GM19023 (cell line): ENCODE data around the gene THBS1.

Source experiments
- ATAC-seq: cut with Tn5 transposase; IDR thresholded peaks from one replicate; pipeline ENCODE4 v1.9.1; 2021; ENCODE audit warnings: mild to moderate bottlenecking, moderate library complexity; ENCODE audit not compliant: unreplicated experiment

Gene THBS1

GRCh38 chr15:39602143-39602542, 21.3 kb downstream of the THBS1 start:
- no peak for ATAC-seq

GRCh38 chr15:39605146-39605545, 24.3 kb downstream of the THBS1 start:
- ATAC-seq: no peak

DNA sequence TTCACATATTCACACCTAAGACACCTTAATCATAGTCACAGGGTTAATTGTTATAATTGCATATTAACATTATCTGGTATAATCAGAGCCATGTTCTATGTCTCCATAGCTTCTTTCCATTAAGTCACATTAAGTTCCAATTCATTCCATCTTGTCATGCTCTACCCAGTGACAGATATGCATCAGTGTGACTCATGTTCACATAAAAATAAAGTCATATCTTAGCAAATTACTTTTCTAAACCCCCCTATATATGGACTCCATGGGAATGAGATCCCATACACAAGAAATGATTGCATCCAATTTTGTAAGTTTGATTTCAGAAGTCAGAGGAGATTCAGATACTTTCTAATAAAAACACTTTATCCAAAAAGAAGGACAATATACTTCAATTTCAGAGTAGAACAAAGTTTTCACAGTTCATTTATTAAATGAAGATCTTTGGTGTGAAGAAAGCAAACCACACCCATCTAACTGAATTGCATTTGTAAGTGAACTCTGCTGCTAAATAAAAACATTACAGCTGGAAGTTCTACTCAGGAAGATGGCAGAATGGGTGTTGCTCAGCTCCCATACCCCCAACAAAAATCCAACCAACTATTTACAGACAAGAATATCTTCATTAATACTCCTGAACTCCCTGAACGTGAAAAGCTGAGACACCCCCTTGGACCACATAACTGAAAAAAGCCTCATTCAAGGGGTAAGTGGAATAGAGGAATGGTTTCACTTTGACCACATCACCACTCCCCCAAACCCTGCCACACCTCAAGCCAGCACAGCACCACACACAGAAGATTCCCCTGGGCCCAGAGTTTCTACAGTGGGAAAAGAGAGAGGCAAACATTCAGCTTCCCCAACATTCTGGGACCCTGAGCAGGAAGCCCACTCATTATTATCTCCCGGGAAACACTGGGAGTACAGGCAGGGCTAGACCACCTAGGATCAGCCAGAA, 27.6 kb downstream of the THBS1 start:
- no peak for ATAC-seq

GRCh38 chr15:39609166-39609916, 28.5 kb downstream of the THBS1 start:
- ATAC-seq: no peak

DNA sequence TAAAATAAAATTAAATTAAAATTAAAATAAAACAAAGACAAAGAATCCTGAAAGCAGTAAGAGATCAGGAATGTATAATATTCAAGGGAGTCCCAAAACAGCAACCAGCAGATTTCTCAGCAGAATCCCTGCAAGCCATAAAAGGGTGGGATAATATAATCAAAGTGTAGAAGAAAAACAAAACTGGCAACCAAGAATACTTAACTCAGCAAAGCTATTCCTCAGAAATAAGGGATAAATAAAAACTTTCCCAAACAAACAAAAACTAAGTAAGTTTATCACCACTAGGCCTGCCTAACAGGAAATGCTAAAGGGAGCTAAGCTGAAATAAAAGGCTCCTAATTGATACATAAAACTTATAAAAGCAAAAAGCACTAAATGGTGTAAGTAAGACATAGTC, 29.8 kb downstream of the THBS1 start:
- ATAC-seq: no peak

DNA sequence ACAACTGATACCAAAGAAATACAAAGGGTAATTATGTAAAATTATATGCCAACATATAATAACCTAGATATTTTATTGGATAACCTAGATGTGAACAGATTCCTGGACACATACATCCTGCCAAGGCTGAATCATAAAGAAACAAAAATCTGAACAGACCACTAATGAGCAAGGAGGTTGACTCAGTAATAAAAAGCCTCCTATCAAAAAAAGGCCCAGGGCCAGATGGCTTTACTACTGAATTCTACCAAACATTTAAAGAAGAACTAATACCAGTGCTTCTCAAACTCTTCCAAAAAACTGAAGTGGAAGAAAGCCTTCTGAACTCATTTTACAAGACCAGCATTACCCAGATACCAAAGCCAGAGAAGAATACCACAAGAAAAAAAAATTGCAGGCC, 32.4 kb downstream of the THBS1 start:
- ATAC-seq: no peak

- ATAC-seq: no peak
These were observed 33.0 kb downstream of the THBS1 start for GRCh38 chr15:39613861-39614260.

GRCh38 chr15:39616731-39617455, 36.0 kb downstream of the THBS1 start:
- no peak for ATAC-seq

DNA sequence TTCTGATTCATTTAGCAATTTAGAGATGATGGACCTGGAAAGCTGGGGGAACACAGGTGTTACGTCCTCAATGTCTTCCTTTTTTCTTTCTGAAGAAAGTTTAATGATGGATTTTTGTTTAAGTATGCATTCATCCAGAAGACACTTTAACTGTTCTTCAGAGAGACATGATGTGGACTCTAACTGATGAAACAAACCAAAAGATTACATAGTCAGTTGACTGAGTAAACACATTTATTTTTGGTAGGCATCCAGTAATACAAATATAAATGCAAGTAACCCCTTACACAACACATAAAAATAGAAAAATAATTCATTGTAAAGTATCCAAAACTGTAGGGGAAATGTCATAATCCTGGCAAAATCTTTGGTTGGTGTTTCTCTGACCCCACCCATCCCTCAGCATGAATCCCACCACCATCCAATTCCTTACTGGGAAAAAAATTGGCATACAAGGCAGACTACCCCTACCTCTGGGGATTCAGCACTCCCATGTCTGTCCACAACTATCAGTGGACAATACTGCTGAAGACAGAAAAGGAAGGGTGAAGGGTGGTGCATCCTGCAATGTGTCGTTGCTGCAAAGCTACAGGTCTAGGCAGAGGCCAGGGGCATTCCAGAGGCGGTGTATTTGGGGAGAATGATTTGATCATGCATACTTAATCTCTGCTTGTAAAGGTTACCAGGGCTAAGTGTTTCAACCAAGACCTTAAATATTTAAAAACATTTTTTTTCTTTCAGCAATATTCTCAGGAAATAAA, 37.4 kb downstream of the THBS1 start:
- no peak for ATAC-seq

GRCh38 chr15:39621210-39621609, 40.3 kb downstream of the THBS1 start:
- no peak for ATAC-seq

DNA sequence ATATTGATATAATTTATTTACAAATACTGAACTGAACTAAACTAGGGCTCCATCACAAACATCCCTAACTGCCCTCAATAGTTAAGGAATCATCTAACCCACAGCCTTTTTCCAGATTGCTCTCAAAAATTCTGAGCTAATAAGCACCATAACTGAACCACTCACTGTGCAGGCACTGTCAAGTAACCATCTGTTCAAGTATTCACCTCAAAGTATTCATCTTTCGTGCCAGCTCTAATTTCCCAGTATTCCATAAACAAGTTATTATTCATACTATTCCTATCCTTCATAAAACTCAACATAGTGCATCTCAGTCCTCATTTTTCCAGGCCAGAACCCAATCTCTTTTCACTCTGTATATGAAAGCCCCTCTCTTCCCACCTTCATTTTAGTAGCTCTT, 41.1 kb downstream of the THBS1 start:
- no peak for ATAC-seq

- ATAC-seq: no peak
These were observed 42.0 kb downstream of the THBS1 start for GRCh38 chr15:39622660-39623516.

- ATAC-seq: peak; percentile 89
These were observed 42.7 kb downstream of the THBS1 start for GRCh38 chr15:39623529-39623931.

GRCh38 chr15:39624806-39625205, 43.9 kb downstream of the THBS1 start:
- no peak for ATAC-seq

DNA sequence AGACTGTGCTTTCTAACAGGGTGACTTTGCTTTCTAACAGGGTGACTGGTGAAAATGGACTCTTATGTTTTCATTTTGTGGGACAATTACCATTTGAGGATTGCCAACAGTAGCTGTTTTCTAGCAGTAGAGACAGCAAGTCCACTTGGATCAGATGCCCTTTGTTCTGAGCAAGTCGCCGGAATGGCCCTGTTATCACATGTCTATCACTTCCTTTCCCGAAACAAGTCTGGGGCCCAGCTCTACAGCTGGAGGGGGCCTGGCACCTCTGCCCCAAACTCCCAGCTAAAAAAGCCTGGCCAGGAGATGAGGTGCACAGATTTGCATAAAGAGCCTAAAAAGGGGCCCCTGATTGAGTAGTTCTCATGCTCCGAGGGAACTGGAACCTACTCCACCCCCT, 44.6 kb downstream of the THBS1 start:
- ATAC-seq: no peak

DNA sequence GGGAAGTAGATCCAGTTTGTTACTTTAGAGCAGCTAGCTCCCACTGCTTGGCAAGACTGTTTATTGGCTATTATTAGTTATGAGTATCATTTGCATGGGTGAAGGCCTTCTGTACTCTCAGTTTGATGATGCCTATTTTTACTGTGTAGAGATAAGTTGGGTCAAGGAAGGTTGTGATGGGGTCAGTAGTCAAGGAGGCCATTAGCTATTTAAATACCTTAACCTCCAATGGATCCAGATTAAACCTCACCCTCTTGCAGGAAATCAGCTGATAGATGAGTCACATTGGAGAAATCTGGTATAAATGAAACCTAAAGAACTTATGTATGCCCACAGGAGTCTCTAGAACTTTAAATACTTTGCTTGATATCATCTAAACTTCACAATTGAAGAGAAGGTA, 45.0 kb downstream of the THBS1 start:
- no peak for ATAC-seq

DNA sequence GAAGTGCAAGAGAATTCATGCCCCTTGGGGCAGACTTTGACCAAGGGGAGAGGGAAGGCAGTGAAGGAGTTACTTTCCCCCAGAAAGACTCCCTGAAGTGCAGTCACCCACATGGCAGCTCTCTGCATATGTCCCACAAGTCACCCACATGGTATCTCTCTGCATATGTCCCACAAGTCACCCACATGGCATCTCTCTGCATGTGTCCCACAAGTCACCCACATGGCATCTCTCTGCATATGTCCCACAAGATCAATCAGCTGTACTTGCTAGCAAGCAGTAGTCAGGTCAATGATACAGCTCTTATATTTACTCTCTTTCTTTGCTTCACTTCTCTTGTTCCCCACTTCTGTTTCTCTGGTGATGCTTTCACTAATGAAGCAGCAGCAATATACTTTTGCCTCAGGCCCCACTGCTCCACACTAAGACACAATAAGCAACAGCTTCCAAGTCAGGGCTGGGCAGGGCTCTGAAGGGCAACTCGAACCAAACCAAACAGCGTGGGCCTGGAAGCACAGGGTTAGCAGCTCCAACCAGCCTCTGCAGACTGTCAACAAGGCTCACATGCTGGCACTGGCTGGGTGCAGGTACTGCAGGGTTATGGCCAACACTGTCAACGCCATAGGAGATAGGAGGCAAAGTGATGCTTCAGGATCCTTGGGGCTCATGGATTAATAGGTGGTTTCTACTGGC, 46.7 kb downstream of the THBS1 start:
- ATAC-seq: no peak

DNA sequence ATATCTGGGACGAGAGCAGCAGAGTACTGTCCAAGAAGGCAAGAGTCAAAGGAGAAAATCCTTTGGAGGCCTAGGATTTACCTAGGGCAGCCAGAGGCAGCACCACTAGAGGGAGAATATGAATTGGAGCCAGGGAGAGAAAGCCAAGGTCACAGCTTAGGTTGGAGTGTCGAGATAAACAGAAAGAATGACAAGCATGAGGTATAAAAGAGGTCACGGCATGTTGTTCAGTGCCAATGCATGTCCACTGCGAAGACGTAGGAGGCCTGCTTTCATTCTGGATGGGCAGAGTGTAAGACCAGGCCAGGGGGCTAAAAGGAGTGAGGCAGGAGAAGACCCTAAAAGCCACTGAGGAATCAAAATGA, 47.2 kb downstream of the THBS1 start:
- ATAC-seq: no peak

- ATAC-seq: no peak
These were observed 47.8 kb downstream of the THBS1 start for GRCh38 chr15:39628546-39629257.
